ENCODE data around the gene NFIX. TPM values are rescaled to one million over a fixed set of nuclear protein-coding genes. Genes with fewer than 3 reads are reported as not detected.

NFIX gene
- total RNA-seq, 4 donors from 2014 or later: 32.3 to 81.2 (median 51.6) TPM

DNA sequence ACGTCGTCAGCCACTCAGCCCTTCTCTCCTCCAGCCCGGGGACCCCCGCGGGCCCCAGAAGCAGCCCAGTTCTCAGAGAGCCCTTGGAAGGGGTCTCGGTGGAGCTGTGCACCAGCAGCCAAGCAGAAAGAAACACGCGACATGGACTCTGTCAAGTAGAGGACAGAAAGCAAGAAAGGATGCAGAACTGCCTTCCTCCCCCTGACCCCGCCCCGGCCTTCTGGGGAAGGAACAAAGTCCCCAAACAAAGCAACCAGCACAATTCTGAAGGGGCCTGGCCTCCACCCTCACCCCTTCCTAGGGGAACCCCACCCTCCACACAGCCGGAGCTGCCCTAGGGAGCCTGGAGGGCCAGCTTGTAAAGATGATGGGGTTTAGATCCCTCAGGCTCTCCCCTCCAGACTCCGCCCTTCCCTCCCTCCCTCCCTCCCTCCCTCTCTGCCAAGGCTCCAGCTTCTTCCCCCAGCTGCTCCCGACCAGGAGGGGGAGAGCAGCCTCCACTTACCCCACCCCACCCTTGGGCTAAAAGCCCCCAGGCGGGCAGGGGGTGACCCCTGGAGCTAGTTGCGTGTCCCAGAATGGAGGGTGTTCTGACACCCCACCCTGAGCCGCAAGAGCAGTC lies 99.6 kb downstream of the NFIX start:
- TF ChIP-seq CTCF (IDR thresholded peaks at IDR 0.05) (no peak), POLR2A (IDR thresholded peaks at IDR 0.05) (no peak)
- Histone ChIP-seq H3K4me1 (peaks cover 41 to 98% (median 67%) of the 10 kb centered on the region in 3 donors), H3K27me3 (peaks cover 0 to 9% (median 0%) of the 10 kb centered on the region in 4 donors), H3K27ac (peak overlapping the region in 3 of 4 donors; percentile 85 to 94 (median 91)), H3K36me3 (peaks cover 0 to 56% (median 0%) of the 10 kb centered on the region in 3 donors), H3K4me3 (peak overlapping the region in 2 of 4 donors; percentile 23 to 47), H3K9me3 (no peaks in the 10 kb centered on the region)
- 65 to 68% methylated on average over 10 to 14 of the region's 16 CpGs for WGBS, 2 donors
- intact Hi-C loops (cut with DNase I): loop anchor here (5.0 kb wide), 1 partner anchor 113 kb away; no protein-coding TSS in a partner anchor
- no peak for DNase-seq

GRCh38 chr19:13095393-13095784 lies 100.1 kb downstream of the NFIX start:
- Histone ChIP-seq H3K27ac (peak overlapping the region in 3 of 4 donors; percentile 85 to 94 (median 91)), H3K9me3 (no peaks in the 10 kb centered on the region), H3K4me1 (peaks cover 41 to 98% (median 66%) of the 10 kb centered on the region in 3 donors), H3K4me3 (peak overlapping the region in 3 of 4 donors; percentile 19 to 47 (median 23)), H3K27me3 (peaks cover 0 to 9% (median 0%) of the 10 kb centered on the region in 4 donors), H3K36me3 (peaks cover 0 to 51% (median 0%) of the 10 kb centered on the region in 3 donors)
- no peak for TF ChIP-seq POLR2A (IDR thresholded peaks at IDR 0.05)
- TF ChIP-seq CTCF (IDR thresholded peaks at IDR 0.05): no peak
- DNase-seq: no peak
- WGBS, 2 donors: 66 to 70% methylated on average over 7 to 10 of the region's 25 CpGs
- intact Hi-C loops (cut with DNase I): no loop called here

GRCh38 chr19:13095934-13096927 lies 101.0 kb downstream of the NFIX start:
- no peaks in the 10 kb centered on the region for H3K9me3 ChIP-seq
- peaks cover 0 to 42% (median 0%) of the 10 kb centered on the region in 3 donors for H3K36me3 ChIP-seq
- peak overlapping the region; percentile 33 to 94 (median 88) for H3K27ac ChIP-seq
- DNase-seq: no peak
- intact Hi-C loops (cut with DNase I): no loop called here
- peak overlapping the region in 3 of 4 donors; percentile 19 to 47 (median 23) for H3K4me3 ChIP-seq
- 46 to 65% methylated on average over 2 to 13 of the region's 44 CpGs for WGBS, 2 donors
- TF ChIP-seq POLR2A (IDR thresholded peaks at IDR 0.05) (no peak), CTCF (IDR thresholded peaks at IDR 0.05) (peak in 3 of 6 experiments; percentile 6 to 24 (median 23))
- peaks cover 41 to 99% (median 63%) of the 10 kb centered on the region in 3 donors for H3K4me1 ChIP-seq
- H3K27me3 ChIP-seq: peaks cover 0 to 9% (median 0%) of the 10 kb centered on the region in 4 donors

DNA sequence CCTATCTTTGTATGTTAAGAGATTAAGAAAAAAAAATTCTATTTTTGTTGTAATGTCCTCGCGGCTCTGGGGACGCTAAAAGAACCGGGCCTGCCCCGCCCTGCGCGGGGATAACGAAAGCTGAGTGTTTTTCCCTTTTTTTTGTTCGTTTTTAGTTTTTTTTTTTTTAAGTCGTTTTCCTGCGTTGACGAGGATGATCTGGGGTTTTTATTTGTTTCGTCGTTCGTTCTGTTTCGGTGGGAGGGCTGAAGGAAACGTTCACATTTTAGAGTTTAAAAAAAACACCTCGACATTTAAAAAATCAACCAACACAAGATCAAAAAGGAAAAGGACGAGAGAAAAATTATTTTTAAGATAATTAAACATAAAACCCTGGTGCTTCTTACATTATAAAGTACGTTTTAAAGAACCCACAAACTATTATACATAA lies 101.8 kb downstream of the NFIX start:
- intact Hi-C loops (cut with DNase I): no loop called here
- peaks cover 0 to 9% (median 0%) of the 10 kb centered on the region in 4 donors for H3K27me3 ChIP-seq
- no peak for DNase-seq
- H3K36me3 ChIP-seq: peaks cover 0 to 34% (median 0%) of the 10 kb centered on the region in 3 donors
- peaks cover 41 to 99% (median 61%) of the 10 kb centered on the region in 3 donors for H3K4me1 ChIP-seq
- no peak for TF ChIP-seq CTCF (IDR thresholded peaks at IDR 0.05)
- 52 to 53% methylated on average over 19 to 20 of the region's 20 CpGs for WGBS, 2 donors
- peak overlapping the region in 2 of 4 donors; percentile 52 to 62 for H3K4me3 ChIP-seq
- no peaks in the 10 kb centered on the region for H3K9me3 ChIP-seq
- peak overlapping the region; percentile 75 to 94 (median 92) for H3K27ac ChIP-seq
